Measurements from ENCODE around the gene RNF4.

DNA sequence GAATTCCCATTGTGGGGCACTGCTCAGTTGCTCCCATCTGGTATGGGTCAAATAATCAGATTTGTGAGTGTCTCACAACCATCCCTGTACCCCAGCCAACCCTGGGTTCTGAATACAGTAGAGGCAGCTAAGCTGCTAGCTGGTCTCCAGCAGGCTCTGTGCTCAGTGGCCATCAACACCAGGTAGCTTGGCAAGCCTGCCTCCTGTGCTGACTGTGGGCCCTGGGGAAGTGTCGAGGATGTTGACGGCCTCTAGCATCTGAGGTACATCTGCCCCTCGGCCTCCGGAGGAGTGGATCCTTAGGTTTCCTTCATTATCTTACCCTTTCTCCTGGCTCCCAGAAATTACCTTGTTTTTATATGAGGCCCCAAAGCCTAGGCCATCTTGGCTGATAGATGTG lies 13.3 kb downstream of the RNF4 start:
- no peak for TF ChIP-seq POLR2A (IDR thresholded peaks at IDR 0.05)
- TF ChIP-seq, protein P1, sequence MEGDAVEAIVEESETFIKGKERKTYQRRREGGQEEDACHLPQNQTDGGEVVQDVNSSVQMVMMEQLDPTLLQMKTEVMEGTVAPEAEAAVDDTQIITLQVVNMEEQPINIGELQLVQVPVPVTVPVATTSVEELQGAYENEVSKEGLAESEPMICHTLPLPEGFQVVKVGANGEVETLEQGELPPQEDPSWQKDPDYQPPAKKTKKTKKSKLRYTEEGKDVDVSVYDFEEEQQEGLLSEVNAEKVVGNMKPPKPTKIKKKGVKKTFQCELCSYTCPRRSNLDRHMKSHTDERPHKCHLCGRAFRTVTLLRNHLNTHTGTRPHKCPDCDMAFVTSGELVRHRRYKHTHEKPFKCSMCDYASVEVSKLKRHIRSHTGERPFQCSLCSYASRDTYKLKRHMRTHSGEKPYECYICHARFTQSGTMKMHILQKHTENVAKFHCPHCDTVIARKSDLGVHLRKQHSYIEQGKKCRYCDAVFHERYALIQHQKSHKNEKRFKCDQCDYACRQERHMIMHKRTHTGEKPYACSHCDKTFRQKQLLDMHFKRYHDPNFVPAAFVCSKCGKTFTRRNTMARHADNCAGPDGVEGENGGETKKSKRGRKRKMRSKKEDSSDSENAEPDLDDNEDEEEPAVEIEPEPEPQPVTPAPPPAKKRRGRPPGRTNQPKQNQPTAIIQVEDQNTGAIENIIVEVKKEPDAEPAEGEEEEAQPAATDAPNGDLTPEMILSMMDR (IDR thresholded peaks at IDR 0.05), result no peak

All from body of pancreas (tissue), 4 donors.